Pancreas (tissue), 10 donors: ENCODE data around the gene GLT8D2. TPM values are rescaled to one million over a fixed set of nuclear protein-coding genes. Genes with fewer than 3 reads are reported as not detected.

Source experiments
- ATAC-seq, 4 donors: fragments of 200-7000 bp; cut with Tn5 transposase; one replicate each; pipeline versions ENCODE4 v1.8.0 to v1.9.1; 2020; ENCODE audit warnings: mild to moderate bottlenecking in 4 of 4, moderate library complexity in 4 of 4
- DNase-seq, 6 donors: peaks; one replicate each; pipeline ENCODE4 v3.0.0-alpha.2; 2020
- FAIRE-seq: peaks from 2 replicates; lab custom pipeline; 2012; peaks lifted over from hg19 to GRCh38; lab: Jason Lieb, UNC
- H3K27ac ChIP-seq, 4 donors: fragments of 200-600 bp; sonication (generic); 1 replicate in 3 of 4; 2 replicates in 1 of 4; pipeline versions ENCODE4 v1.5.0 to v1.8.0; 2020
- H3K27me3 ChIP-seq, 4 donors: fragments of 200-600 bp; one replicate each; pipeline ENCODE4 v1.8.0; 2021
- H3K36me3 ChIP-seq, 3 donors: fragments of 200-600 bp; sonication (generic) in 1 of 3; one replicate each; pipeline versions ENCODE4 v1.5.0 to v1.8.0; 2020 to 2021
- H3K4me1 ChIP-seq, 3 donors: fragments of 200-600 bp; one replicate each; pipeline ENCODE4 v1.8.0; 2021
- H3K4me3 ChIP-seq, 4 donors: fragments of 200-600 bp; sonication (generic) in 2 of 4; one replicate each; pipeline versions ENCODE4 v1.5.0 to v1.8.0; 2020 to 2021
- H3K9me3 ChIP-seq, 4 donors: fragments of 200-600 bp; one replicate each; pipeline ENCODE4 v1.8.0; 2021
- WGBS, 2 donors: extraction: QIAGEN DNeasy Blood & Tissue Kit; methylation state at CpG; one replicate each; pipeline ENCODE4 v1.1.7; 2013; 5-methylcytosine and 5-hydroxymethylcytosine counted together
- intact Hi-C, 3 donors: fragments of 100-400 bp; cut with DNase I; formaldehyde crosslinking; loops; one replicate each; pipeline versions ENCODE4 v1.11.1 to v1.14.2; 2022
- polyA plus RNA-seq, 2 donors: library from polyadenylated mRNA; stranded (reverse); fragments of 200-250 nt; gene quantifications; one replicate each; pipeline ENCODE4 v1.2.3, GENCODE V29; 2013
- total RNA-seq, 6 donors: library from RNA; stranded (reverse); fragmentation: NEBNext Ultra II Directional in 4 of 6; extraction: Animal tissue kit (Norgen Biotek cat#: 25700) in 4 of 6; gene quantifications; one replicate each; pipeline versions ENCODE4 v1.2.1 to v1.2.4, GENCODE V29; 2021 to 2023
- TF ChIP-seq, protein P1 (sequence below), 4 donors: fragments of 200-600 bp; sonication (generic) in 3 of 4; IDR thresholded peaks; one replicate each; pipeline versions ENCODE4 v1.5.0 to v1.8.0; 2021; ENCODE audit warnings: antibody characterized with exemption in 4 of 4
- donor health status: healthy with polysubstance abuse.
- donor health status: DM: no; HTN: no; CAD: no; lungs with moderate emphysema.
- donor health status: DM: no; HTN: no; CAD: no.
- donor health status: control.
- donor health status: control.
- donor health status: Bipolar disorder and iron deficiency.
- donor health status: DM: yes; HTN: yes; CAD: no.
- donor health status: DM: no; HTN: no; CAD: no.
- donor health status: DM: no; HTN: no; CAD: no.
- donor health status: DM: yes; HTN: yes; CAD: no.

GLT8D2 gene
- total and polyA plus RNA-seq, 8 donors = 0.32 to 5.3 (median 2.3) TPM

DNA sequence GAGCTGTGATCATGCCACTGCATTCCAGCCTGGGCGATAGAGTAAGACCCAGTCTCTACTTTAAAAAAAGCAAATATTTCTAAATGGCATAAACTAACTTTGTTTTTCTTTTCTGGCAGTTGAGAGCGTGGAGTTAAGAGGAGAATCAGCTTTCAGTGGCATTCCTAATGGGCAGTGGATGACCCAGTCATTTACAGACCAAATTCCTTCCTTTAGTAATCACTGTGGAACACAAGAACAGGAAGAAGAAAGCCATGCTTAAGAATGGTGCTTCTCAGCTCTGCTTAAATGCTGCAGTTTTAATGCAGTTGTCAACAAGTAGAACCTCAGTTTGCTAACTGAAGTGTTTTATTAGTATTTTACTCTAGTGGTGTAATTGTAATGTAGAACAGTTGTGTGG lies 63.2 kb downstream of the GLT8D2 start:
- FAIRE-seq = no peak
- WGBS, 2 donors = 63 to 96% methylated on average over 2 of the region's 2 CpGs
- Histone ChIP-seq H3K36me3 (peaks cover 0 to 43% (median 33%) of the 10 kb centered on the region in 3 donors), H3K4me1 (no peaks in the 10 kb centered on the region), H3K27me3 (no peaks in the 10 kb centered on the region), H3K27ac (no peak overlapping the region), H3K9me3 (no peaks in the 10 kb centered on the region), H3K4me3 (no peak overlapping the region)
- TF ChIP-seq, protein P1, sequence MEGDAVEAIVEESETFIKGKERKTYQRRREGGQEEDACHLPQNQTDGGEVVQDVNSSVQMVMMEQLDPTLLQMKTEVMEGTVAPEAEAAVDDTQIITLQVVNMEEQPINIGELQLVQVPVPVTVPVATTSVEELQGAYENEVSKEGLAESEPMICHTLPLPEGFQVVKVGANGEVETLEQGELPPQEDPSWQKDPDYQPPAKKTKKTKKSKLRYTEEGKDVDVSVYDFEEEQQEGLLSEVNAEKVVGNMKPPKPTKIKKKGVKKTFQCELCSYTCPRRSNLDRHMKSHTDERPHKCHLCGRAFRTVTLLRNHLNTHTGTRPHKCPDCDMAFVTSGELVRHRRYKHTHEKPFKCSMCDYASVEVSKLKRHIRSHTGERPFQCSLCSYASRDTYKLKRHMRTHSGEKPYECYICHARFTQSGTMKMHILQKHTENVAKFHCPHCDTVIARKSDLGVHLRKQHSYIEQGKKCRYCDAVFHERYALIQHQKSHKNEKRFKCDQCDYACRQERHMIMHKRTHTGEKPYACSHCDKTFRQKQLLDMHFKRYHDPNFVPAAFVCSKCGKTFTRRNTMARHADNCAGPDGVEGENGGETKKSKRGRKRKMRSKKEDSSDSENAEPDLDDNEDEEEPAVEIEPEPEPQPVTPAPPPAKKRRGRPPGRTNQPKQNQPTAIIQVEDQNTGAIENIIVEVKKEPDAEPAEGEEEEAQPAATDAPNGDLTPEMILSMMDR (IDR thresholded peaks at IDR 0.05) = no peak
- intact Hi-C loops = no loop called here
- DNase-seq = no peak
- no peak for ATAC-seq

DNA sequence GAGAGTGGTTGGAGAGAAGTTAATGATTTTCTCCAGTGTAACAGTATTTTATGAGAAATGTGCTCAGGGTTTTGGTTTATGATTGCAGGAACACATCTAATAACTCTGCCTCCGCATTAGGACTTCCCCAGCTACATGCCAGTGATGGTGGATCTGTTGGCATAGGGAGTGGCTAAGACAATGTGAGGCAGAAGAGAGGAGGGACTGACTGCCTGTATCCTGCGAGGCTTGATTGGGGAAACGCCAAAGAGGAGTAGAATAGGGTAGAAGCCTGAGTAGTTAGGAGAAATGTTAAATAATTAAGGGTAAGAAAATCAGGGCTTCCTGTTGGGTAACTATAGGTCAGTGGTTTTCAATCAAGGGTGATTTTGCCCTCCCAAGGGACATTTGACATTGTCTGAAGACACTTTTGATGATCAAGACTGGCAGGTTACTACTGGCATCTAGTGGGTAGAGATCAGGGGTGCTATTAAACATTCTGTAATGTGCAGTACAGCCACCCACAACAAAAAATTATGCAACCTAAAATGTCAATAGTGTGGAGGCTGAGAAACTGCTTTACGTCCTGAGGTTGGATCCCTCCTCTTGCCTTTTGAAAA lies 71.5 kb downstream of the GLT8D2 start:
- H3K27ac ChIP-seq = no peak overlapping the region
- no peak for ATAC-seq
- H3K4me3 ChIP-seq = no peak overlapping the region
- TF ChIP-seq, protein P1 (IDR thresholded peaks at IDR 0.05) = no peak
- intact Hi-C loops = no loop called here
- H3K36me3 ChIP-seq = peaks cover 5 to 24% (median 8%) of the 10 kb centered on the region in 3 donors
- no peak for DNase-seq
- FAIRE-seq = no peak
- H3K9me3 ChIP-seq = no peaks in the 10 kb centered on the region
- H3K4me1 ChIP-seq = no peaks in the 10 kb centered on the region
- no peaks in the 10 kb centered on the region for H3K27me3 ChIP-seq
- 92 to 96% methylated on average over 4 of the region's 4 CpGs for WGBS, 2 donors

DNA sequence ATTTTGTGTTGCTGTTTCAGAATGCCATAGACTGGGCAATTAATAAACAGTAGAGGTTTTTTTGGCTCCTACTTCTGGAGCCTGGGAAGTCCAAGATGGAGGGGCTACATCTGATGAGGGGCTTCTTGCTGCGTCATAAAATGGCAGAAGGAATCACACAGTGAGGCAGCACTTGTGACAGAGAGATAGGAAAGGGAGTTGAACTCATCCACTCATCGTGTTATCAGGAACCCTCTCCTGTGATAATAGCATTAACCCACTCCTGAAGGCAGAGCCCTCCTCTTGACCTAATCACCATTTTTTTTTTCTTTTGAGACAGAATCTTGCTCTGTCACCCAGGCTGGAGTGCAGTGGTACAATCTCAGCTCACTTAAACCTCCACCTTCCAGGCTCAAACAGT lies 74.6 kb downstream of the GLT8D2 start:
- DNase-seq (no peak), ATAC-seq (no peak), FAIRE-seq (no peak)
- TF ChIP-seq, protein P1 (IDR thresholded peaks at IDR 0.05) = no peak
- Histone ChIP-seq H3K27me3 (no peaks in the 10 kb centered on the region), H3K27ac (no peak overlapping the region), H3K36me3 (peaks cover 0 to 11% (median 0%) of the 10 kb centered on the region in 3 donors), H3K4me1 (peaks cover 0 to 2% (median 0%) of the 10 kb centered on the region in 3 donors), H3K4me3 (no peak overlapping the region), H3K9me3 (no peaks in the 10 kb centered on the region)
- intact Hi-C loops = no loop called here
- 70 to 77% methylated on average over 2 of the region's 2 CpGs for WGBS, 2 donors

DNA sequence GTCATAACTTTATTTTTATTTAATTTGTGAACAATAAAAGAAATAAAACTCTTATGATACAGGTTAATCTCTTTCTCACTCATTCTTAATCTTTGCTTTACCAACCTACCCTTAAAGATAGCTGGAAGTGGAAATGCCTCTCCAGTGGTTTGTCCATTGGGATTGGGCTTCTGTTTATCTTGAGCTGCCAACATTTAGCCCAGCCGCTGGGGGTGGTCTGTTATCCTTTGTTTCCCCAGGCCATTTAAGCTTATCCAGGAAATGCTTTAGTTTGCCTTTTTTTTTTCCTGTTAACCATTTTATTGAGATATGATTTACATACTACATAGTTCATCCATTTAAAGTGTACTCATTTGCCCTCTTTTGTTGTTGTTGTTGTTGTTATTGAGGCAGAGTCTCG lies 76.1 kb downstream of the GLT8D2 start:
- Histone ChIP-seq H3K27ac (no peak overlapping the region), H3K36me3 (peaks cover 0 to 6% (median 0%) of the 10 kb centered on the region in 3 donors), H3K4me3 (no peak overlapping the region), H3K4me1 (peaks cover 0 to 2% (median 0%) of the 10 kb centered on the region in 3 donors), H3K9me3 (no peaks in the 10 kb centered on the region), H3K27me3 (no peaks in the 10 kb centered on the region)
- DNase-seq = no peak
- 80 to 90% methylated on average over 2 of the region's 2 CpGs for WGBS, 2 donors
- TF ChIP-seq, protein P1 (IDR thresholded peaks at IDR 0.05) = no peak
- no peak for ATAC-seq
- intact Hi-C loops = no loop called here
- no peak for FAIRE-seq

DNA sequence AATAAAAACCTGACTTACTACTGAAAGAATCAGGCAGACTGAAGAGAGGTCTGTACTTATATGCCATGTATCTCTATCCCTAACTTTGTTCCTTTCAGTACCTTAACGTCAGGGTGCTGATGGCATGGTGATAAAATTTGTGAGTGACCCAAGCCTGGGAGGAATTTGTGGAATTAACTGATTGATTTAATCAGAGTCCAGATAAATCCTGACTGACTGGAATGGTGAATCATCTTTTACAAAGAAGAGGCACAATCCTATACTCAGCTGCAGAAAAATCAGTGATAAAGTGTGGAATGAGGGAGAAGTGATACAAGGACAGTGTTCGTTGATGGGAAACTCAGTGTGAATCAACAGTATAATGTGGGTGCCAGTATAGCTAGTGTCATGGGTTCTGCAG lies 80.6 kb downstream of the GLT8D2 start:
- DNase-seq (no peak), ATAC-seq (no peak), FAIRE-seq (no peak)
- peaks cover 4 to 24% (median 6%) of the 10 kb centered on the region in 3 donors for H3K4me1 ChIP-seq
- no peaks in the 10 kb centered on the region for H3K9me3 ChIP-seq
- H3K36me3 ChIP-seq = no peaks in the 10 kb centered on the region
- intact Hi-C loops = no loop called here
- no peak overlapping the region for H3K27ac ChIP-seq
- H3K27me3 ChIP-seq = no peaks in the 10 kb centered on the region
- TF ChIP-seq, protein P1 (IDR thresholded peaks at IDR 0.05) = no peak
- 41 to 45% methylated on average over 2 of the region's 2 CpGs for WGBS, 2 donors
- H3K4me3 ChIP-seq = no peak overlapping the region
